ENCODE results near the gene NEK3. TPM values are rescaled to one million over a fixed set of nuclear protein-coding genes. Genes with fewer than 3 reads are reported as not detected.
"Not testable (repeated sequence)": the region's sequence is repeated elsewhere in the genome, so short reads cannot be mapped to it uniquely, and the experiment has no call there.

The NEK3 gene
- 26.6 and 27.5 TPM in 2 replicates for total RNA-seq
- long read RNA-seq, transcript NEK3-205 (16 exons, 2,396 nt) = major isoform, 7 of 34 reads
- long read RNA-seq, partial matches to known transcripts = 12 of 34 reads
- long read RNA-seq, other reads (novel, unspliced or antisense) = 11 of 34 reads

DNA sequence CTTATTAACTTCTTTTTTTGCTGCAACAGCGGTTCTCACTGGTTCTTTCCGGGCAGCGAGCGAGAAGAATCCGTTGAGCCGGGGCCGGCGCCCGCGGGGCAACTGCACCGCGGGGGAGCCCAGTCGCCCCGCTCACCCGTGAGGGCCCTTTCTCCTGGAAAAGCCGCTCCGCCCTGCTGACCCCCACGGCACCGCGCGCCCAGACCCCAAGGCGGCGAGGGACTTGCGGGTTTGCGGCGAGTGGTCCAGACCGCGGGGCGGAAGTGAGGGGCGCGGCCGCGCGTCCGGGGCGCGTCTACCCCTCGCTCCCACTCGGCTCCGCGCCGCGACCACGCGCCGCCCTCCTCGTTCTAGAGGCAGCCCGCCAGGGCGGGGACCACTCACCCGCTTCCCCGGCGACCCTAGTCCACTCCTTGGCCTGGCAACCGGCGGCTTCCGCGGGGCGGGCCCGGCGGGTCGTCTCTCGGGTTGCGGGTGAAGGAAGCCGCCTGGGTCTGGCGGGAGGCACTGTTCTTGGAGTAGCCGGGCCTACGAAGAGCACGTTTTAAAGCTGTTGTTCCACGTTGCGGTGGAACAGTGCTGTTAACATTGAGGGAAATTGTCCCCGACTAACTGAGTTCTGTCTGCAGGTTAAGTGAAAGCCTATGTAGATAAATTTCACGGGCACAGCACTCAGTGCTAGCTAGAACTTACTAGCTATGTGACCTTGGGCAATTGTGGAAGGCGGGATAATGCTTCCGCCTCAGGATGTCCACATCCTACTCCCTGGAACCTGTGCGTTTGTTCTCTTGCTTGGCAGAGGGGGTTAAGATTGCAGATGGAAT, at the start of gene NEK3:
TSS of gene NEK3 (minus strand) at position 439 of the 824 bp plus-strand sequence. CDS start 3,406 bp downstream, outside the sequence.
- H3K4me3 Mint-ChIP-seq = peak within 1 kb of the TSS; percentile 93
- no peak for TF ChIP-seq CTCF (conservative IDR thresholded peaks at IDR 0.05)

DNA sequence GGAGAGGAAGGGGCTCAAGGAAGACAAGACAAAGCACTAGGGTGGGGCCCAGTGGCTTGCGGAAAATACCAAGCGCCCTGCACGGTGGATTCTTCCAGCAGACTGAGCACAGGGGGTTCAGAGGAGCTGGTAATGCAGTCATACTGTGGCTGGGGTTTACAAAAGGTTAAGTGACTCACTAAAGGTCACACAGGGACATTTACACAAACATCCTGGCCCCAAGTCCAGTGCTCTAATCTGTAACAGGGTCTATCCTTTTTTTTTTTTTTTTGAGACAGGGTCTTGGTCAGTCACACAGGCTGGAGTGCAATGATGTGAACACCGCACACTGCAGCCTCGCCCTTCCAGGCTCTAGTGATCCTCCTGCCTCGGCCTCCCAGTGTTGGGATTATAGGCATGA, 49.0 kb upstream of the NEK3 start:
- H3K36me3 Mint-ChIP-seq (ENCODE audit: low read depth); H3K9me3 Mint-ChIP-seq; H3K4me1 Mint-ChIP-seq; H3K27me3 Mint-ChIP-seq (ENCODE audit: low read depth); DNase-seq (ENCODE audit: low read depth, low spot score); H3K4me3 Mint-ChIP-seq; H3K27ac Mint-ChIP-seq (ENCODE audit: unreplicated experiment): not testable (repeated sequence)

More for the DNA sequence above, at the start of gene NEK3:
- Mint-ChIP-seq H3K36me3 (ENCODE audit: low read depth) (peaks cover 5% of the 10 kb centered on the region), H3K9me3 (peaks cover 5% of the 10 kb centered on the region), H3K4me1 (peaks cover 62% of the 10 kb centered on the region), H3K27me3 (ENCODE audit: low read depth) (no peaks in the 10 kb centered on the region), H3K27ac (ENCODE audit: unreplicated experiment) (peak within 1 kb of the TSS; percentile 91)
- DNase-seq (ENCODE audit: low read depth, low spot score) = peak; percentile 65

DNA sequence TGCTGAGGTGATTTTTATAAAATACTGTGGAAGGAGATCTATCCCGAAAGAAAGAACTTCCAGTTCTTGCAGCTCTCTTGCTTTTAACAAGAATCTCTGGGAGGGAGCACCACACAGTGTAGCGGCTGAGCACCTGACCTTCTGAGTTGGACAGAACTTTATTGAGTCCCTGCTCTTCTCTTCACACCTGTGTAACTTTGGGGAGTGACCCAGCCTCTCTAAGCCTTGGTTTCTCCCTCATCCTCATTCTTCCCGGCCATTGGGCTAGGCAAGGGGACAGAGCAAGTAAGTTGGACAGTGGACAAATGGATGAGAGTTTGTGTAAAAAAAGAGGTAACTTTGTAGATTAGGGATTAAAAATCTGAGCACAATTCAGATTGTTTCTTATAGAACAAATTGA, 48.5 kb upstream of the NEK3 start:
- H3K4me3 Mint-ChIP-seq; H3K27ac Mint-ChIP-seq (ENCODE audit: unreplicated experiment); H3K9me3 Mint-ChIP-seq; DNase-seq (ENCODE audit: low read depth, low spot score); H3K4me1 Mint-ChIP-seq; H3K27me3 Mint-ChIP-seq (ENCODE audit: low read depth); H3K36me3 Mint-ChIP-seq (ENCODE audit: low read depth): not testable (repeated sequence)

- not testable (repeated sequence) for H3K27ac Mint-ChIP-seq (ENCODE audit: unreplicated experiment); H3K9me3 Mint-ChIP-seq; H3K4me3 Mint-ChIP-seq; H3K27me3 Mint-ChIP-seq (ENCODE audit: low read depth); H3K36me3 Mint-ChIP-seq (ENCODE audit: low read depth); H3K4me1 Mint-ChIP-seq; DNase-seq (ENCODE audit: low read depth, low spot score)
Observed at GRCh38 chr13:52207337-52207736, 47.9 kb upstream of the NEK3 start.

GRCh38 chr13:52204546-52204945, 45.1 kb upstream of the NEK3 start:
- not testable (repeated sequence) for H3K4me3 Mint-ChIP-seq; H3K36me3 Mint-ChIP-seq (ENCODE audit: low read depth); H3K27ac Mint-ChIP-seq (ENCODE audit: unreplicated experiment); H3K4me1 Mint-ChIP-seq; DNase-seq (ENCODE audit: low read depth, low spot score); H3K27me3 Mint-ChIP-seq (ENCODE audit: low read depth); H3K9me3 Mint-ChIP-seq

DNA sequence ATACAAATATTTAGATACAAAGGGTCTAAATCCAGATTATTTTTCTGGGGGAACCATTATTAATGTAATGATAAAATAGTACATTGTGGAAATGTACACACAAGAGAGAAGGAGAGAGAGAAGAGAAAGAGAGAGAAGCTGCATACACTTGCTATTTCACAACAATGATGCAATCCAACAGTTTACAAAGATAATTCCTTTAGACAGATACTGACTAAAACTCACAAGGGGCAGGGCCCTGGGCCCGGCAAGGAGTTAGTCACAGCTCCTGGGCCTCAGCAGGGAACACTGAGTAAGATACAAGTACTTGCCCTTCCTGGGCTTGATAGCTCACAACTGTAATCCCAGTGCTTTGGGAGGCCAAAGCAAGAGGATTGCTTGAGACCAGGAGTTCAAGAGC, 44.5 kb upstream of the NEK3 start:
- DNase-seq (ENCODE audit: low read depth, low spot score); H3K27ac Mint-ChIP-seq (ENCODE audit: unreplicated experiment); H3K9me3 Mint-ChIP-seq; H3K4me3 Mint-ChIP-seq; H3K27me3 Mint-ChIP-seq (ENCODE audit: low read depth); H3K36me3 Mint-ChIP-seq (ENCODE audit: low read depth); H3K4me1 Mint-ChIP-seq: not testable (repeated sequence)

DNA sequence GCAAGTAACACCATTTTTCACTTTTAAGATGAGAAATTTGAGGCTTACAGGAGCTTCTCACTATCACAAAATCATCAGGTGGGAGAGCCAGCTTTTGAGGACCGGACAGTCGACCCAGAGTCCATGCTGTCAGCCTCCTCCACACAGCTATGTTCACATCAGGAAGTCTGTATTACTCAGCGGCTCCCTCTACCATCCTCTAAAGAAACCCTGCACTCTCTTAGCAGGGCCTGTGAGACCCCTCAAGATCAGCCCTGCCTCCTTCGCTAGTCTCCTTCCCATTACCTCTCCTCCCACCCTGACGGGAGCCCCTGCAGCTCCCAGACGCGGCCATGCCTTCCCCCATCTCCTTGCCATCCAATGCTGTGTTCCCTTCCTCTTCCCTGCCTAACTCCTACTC, 43.1 kb upstream of the NEK3 start:
- not testable (repeated sequence) for DNase-seq (ENCODE audit: low read depth, low spot score); H3K4me1 Mint-ChIP-seq; H3K4me3 Mint-ChIP-seq; H3K9me3 Mint-ChIP-seq; H3K36me3 Mint-ChIP-seq (ENCODE audit: low read depth); H3K27ac Mint-ChIP-seq (ENCODE audit: unreplicated experiment); H3K27me3 Mint-ChIP-seq (ENCODE audit: low read depth)

GRCh38 chr13:52201439-52202193, 42.2 kb upstream of the NEK3 start:
- H3K9me3 Mint-ChIP-seq = not testable (repeated sequence)

More at GRCh38 chr13:52201439-52202193, 42.2 kb upstream of the NEK3 start:
- not testable (repeated sequence) for H3K4me1 Mint-ChIP-seq; H3K27me3 Mint-ChIP-seq (ENCODE audit: low read depth); H3K36me3 Mint-ChIP-seq (ENCODE audit: low read depth); DNase-seq (ENCODE audit: low read depth, low spot score); H3K27ac Mint-ChIP-seq (ENCODE audit: unreplicated experiment)
- peak; percentile 63 for TF ChIP-seq CTCF (conservative IDR thresholded peaks at IDR 0.05)
- H3K4me3 Mint-ChIP-seq = peak overlapping the region; percentile 54
